ENCODE results near the gene STAC2.

Gene STAC2

GRCh38 chr17:39218906-39219305 is 6.8 kb downstream of the STAC2 start:
- DNase-seq (ENCODE audit: low read depth): no peak
- TF ChIP-seq CTCF (conservative IDR thresholded peaks at IDR 0.05; ENCODE audit: control insufficient read depth, insufficient read depth, low read depth, low read length): no peak
- no peak overlapping the region for H3K4me3 ChIP-seq (ENCODE audit: control insufficient read depth, low read depth, low read length)

GRCh38 chr17:39217734-39218369 is 7.9 kb downstream of the STAC2 start:
- TF ChIP-seq CTCF (conservative IDR thresholded peaks at IDR 0.05; ENCODE audit: control insufficient read depth, insufficient read depth, low read depth, low read length): no peak
- H3K4me3 ChIP-seq (ENCODE audit: control insufficient read depth, low read depth, low read length): no peak overlapping the region
- no peak for DNase-seq (ENCODE audit: low read depth)

- DNase-seq (ENCODE audit: low read depth): no peak
- TF ChIP-seq CTCF (conservative IDR thresholded peaks at IDR 0.05; ENCODE audit: control insufficient read depth, insufficient read depth, low read depth, low read length): no peak
- H3K4me3 ChIP-seq (ENCODE audit: control insufficient read depth, low read depth, low read length): no peak overlapping the region
These were observed 11.9 kb downstream of the STAC2 start for GRCh38 chr17:39213852-39214251.

DNA sequence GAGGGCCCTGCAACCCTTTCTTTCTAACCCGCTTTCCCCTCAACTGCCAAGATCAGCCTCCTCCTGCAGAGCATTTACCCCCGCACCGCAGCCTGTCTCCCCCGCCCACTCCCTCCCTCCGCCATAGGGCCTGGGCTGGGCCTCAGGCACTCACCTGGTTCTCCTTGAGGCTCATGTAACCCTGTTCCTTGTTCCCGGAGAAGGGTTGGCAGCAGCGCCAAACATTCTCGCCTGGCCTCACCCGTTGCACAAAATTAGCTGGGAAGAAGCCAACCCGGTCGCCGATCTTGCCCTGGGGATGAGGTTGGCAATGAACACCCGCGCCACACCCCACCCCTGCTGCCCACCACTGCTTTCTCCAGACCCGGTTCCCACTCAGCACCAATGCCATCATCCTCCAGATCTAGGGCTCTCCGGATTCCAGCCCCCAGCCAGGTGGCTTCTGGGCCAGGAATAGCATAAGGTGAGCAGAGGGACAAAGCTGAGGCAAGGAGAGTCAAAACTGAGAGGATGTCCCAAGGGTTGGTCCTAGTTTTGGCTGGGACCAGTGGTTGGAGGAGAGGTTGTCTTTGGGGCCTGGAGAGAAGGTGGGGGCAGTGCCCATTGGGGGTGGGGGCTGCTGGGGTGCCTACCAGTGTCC is 12.8 kb downstream of the STAC2 start:
- no peak overlapping the region for H3K4me3 ChIP-seq (ENCODE audit: control insufficient read depth, low read depth, low read length)
- DNase-seq (ENCODE audit: low read depth): no peak
- no peak for TF ChIP-seq CTCF (conservative IDR thresholded peaks at IDR 0.05; ENCODE audit: control insufficient read depth, insufficient read depth, low read depth, low read length)

DNA sequence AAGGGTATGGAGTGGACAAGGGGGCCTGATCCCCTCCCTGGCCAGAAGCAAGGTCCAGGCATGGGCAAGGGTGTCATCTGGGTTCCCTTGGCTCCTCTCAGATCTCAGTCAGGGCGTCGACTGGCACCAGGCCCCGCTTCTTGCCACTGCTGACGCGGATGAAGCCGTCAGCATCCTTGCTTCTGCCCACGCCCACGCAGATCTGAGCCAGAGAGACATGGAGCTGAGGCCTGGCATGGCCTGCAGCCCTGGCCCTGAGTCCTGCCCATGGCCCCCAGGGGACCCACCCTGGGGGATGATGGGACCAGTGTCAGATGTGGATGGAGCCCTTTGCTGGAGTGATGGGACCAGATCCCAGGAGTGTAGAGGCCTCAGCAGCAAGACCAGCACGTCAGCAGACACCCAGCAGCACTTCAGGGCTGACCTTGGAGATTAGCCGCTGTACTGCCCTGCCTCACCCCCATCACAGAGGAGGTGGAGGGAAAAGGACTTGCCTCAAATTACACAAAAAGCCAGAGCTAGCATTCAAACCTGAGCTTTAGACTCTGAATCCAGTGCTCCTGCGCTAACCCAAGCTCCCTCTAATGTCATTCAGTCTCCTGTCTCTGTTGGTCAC is 13.4 kb downstream of the STAC2 start:
- no peak for DNase-seq (ENCODE audit: low read depth)
- no peak overlapping the region for H3K4me3 ChIP-seq (ENCODE audit: control insufficient read depth, low read depth, low read length)
- no peak for TF ChIP-seq CTCF (conservative IDR thresholded peaks at IDR 0.05; ENCODE audit: control insufficient read depth, insufficient read depth, low read depth, low read length)

DNA sequence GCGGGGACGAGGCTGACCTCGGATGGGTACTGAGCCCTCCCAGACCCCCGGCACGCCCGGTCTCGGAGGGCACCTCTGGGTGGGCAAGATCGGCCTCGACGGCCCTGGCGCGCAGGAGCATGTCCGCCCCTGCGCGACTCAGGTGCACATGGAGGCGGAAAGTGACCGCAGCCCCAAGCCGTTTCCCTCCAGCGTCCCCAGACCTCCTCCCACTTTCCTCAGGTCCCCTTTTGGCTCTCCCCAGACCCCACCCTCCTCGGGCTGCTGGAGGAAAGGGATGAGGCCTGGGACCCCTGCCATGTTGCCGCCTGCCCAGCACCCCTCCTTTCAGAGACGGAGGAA is 15.7 kb downstream of the STAC2 start:
- TF ChIP-seq CTCF (conservative IDR thresholded peaks at IDR 0.05; ENCODE audit: control insufficient read depth, insufficient read depth, low read depth, low read length): no peak
- peak overlapping the region; percentile 10 for H3K4me3 ChIP-seq (ENCODE audit: control insufficient read depth, low read depth, low read length)
- no peak for DNase-seq (ENCODE audit: low read depth)
